PFSK-1 (cell line): ENCODE data around the gene NDST1.
A peak's percentile ranks its signal among the peaks of the same experiment; 100 is the strongest.

ENCODE experiments used
- FOXP2 ChIP-seq: optimal IDR thresholded peaks from 2 replicates; pipeline ENCODE3; 2011; ENCODE audit warnings: borderline replicate concordance, control low read depth, inconsistent platforms; ENCODE audit not compliant: insufficient read depth; ENCODE audit errors: extremely low read length, extremely low read depth
- POLR2AphosphoS5 ChIP-seq: IDR thresholded peaks from 2 replicates; pipeline ENCODE4 v1.6.1; 2012; ENCODE audit warnings: low read depth, mild to moderate bottlenecking, control low read depth, low read length, moderate library complexity
- REST ChIP-seq, 2 experiments: IDR thresholded peaks; 2 replicates each; pipeline versions ENCODE4 v1.6.1 to v1.8.0; 2011 to 2012; ENCODE audit warnings: low read depth in 2 of 2, low read length in 2 of 2, control low read depth in 1 of 2, inconsistent platforms in 1 of 2, mild to moderate bottlenecking in 1 of 2, moderate library complexity in 1 of 2; ENCODE audit not compliant: insufficient read depth in 1 of 2
- SIN3A ChIP-seq: IDR thresholded peaks from 2 replicates; pipeline ENCODE4 v1.6.1; 2012; ENCODE audit warnings: mild to moderate bottlenecking, low read length, moderate library complexity, borderline replicate concordance; ENCODE audit not compliant: insufficient read depth
- TAF1 ChIP-seq: IDR thresholded peaks from 2 replicates; pipeline ENCODE4 v1.6.1; 2012; ENCODE audit warnings: low read length, control low read depth, borderline replicate concordance; ENCODE audit not compliant: insufficient read depth

NDST1 gene

GRCh38 chr5:150574818-150575547 lies 67.1 kb downstream of the NDST1 start:
- TF ChIP-seq REST (IDR thresholded peaks at IDR 0.05; ENCODE audit: insufficient read depth in 1 of 2, low read depth in 2 of 2, low read length in 2 of 2) (no peak), FOXP2 (peak; percentile 44)

DNA sequence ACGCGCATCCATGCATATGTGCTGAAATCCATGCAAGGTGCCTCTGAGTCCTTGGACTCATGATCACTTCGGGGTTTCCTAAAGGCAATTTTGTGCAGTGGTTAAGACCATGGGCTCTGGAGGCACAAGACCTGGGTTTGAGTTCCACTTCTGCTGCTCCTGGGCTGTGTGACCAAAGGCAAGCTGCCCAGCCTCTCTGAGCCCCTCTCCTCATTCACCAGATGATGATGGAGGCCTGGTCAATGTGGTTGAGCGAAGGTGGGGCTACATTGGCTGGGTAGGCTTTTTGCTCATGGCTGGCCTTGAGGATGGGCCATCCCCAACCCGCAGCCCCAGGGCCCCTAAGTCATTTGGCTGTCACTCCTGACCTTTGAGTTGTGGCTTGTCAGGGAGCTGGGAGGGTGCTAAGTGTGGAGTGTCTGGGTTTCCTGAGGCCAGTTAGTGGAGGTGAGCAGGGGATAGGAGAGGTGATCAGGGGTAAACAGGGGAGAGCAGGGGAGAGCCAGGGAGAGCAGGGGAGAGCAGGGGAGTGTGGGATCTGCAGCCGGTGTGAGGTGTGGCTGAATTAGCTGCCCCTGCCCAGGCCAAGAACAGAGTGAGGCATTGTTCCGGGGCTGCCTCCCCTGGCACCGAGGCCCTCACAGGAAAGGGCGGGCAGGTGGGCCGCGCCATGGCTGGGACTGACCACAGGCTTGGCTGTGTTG lies 68.0 kb downstream of the NDST1 start:
- TF ChIP-seq SIN3A (no peak), POLR2AphosphoS5 (no peak), FOXP2 (no peak), TAF1 (no peak)

DNA sequence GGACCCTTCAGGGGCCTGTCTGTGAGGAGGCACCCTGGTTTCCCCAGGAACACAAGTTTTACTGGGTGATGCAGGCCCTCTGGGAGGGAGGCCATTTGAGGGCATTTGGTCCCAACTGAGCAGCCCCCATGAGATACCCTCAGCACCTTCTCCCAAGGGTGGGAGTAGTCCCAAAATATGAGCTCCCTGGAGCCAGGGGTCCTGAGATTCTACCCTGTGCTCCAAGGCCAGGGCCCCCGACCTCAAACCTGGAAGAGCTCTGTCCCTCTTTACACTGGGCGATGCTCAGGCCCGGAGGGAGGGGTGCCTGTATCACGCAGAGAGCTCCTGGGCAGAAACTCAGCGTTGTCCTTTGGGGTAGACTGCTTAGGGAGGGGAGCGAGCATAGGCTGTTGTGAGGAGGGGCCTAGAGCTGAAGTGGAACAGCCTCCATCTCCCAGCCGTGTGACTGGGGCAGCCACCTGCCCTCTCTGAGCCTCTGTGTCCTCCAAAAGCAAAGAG lies 68.6 kb downstream of the NDST1 start:
- TF ChIP-seq FOXP2 = no peak
- TF ChIP-seq POLR2AphosphoS5 = no peak
- no peak for TF ChIP-seq REST (IDR thresholded peaks at IDR 0.05; ENCODE audit: insufficient read depth in 1 of 2, low read depth in 2 of 2, low read length in 2 of 2)
- no peak for TF ChIP-seq TAF1
- no peak for TF ChIP-seq SIN3A

DNA sequence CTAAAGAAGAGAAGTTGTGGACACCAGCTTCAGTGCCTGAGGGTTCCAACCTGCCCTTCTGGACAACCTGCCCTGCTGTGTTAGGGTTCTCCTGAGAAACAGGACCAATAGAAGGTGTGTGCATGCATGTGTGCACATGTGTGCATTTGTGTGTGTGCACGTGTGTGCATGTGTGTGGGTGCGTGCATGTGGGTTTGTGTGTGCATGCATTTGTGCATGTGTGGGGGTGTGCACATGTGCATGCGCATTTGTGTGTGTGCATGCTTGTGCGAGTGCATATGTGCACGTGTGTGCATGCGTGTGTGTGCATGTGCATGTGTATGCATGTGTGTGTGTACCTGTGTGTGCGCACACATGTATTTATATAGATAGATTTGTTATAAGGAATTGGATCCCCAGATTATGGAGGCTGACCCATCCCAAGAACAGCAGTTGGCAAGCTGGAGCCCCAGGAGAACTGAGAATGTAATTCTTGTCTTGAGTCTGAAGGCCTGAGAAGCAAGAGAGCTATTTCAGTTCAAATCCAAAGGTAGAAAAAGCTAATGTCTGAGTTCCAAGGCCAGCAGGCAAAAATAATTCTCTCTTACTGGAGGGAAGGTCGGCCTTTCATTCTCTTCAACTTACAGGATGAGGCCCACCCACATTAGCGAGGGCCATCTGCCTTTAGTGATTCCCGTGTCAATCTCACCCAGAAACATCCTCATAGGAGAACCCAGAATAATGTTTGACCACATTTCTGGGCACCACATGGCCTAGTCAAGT lies 69.6 kb downstream of the NDST1 start:
- no peak for TF ChIP-seq TAF1
- no peak for TF ChIP-seq SIN3A
- no peak for TF ChIP-seq POLR2AphosphoS5
- TF ChIP-seq FOXP2 = no peak
- no peak for TF ChIP-seq REST (IDR thresholded peaks at IDR 0.05; ENCODE audit: insufficient read depth in 1 of 2, low read depth in 2 of 2, low read length in 2 of 2)

- TF ChIP-seq REST (IDR thresholded peaks at IDR 0.05; ENCODE audit: insufficient read depth in 1 of 2, low read depth in 2 of 2, low read length in 2 of 2) = no peak
- no peak for TF ChIP-seq FOXP2
- TF ChIP-seq TAF1 = no peak
- no peak for TF ChIP-seq SIN3A
- TF ChIP-seq POLR2AphosphoS5 = no peak
Observed at GRCh38 chr5:150578781-150579461, 71.0 kb downstream of the NDST1 start.
